GM12872 (cell line): Measurements from ENCODE around the gene MICOS13.
A peak's percentile ranks its signal among the peaks of the same experiment; 100 is the strongest.

Source experiments
- TF ChIP-seq, protein P1 (sequence below): IDR thresholded peaks from 3 replicates; pipeline ENCODE4 v1.5.1; 2011; ENCODE audit warnings: low read depth, mild to moderate bottlenecking, low read length, moderate library complexity; ENCODE audit not compliant: insufficient read depth

MICOS13 gene

GRCh38 chr19:5691822-5692722 is 11.8 kb upstream of the MICOS13 start:
- TF ChIP-seq, protein P1, sequence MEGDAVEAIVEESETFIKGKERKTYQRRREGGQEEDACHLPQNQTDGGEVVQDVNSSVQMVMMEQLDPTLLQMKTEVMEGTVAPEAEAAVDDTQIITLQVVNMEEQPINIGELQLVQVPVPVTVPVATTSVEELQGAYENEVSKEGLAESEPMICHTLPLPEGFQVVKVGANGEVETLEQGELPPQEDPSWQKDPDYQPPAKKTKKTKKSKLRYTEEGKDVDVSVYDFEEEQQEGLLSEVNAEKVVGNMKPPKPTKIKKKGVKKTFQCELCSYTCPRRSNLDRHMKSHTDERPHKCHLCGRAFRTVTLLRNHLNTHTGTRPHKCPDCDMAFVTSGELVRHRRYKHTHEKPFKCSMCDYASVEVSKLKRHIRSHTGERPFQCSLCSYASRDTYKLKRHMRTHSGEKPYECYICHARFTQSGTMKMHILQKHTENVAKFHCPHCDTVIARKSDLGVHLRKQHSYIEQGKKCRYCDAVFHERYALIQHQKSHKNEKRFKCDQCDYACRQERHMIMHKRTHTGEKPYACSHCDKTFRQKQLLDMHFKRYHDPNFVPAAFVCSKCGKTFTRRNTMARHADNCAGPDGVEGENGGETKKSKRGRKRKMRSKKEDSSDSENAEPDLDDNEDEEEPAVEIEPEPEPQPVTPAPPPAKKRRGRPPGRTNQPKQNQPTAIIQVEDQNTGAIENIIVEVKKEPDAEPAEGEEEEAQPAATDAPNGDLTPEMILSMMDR, result no peak

GRCh38 chr19:5690955-5691821 is 10.9 kb upstream of the MICOS13 start:
- TF ChIP-seq, protein P1, result no peak

DNA sequence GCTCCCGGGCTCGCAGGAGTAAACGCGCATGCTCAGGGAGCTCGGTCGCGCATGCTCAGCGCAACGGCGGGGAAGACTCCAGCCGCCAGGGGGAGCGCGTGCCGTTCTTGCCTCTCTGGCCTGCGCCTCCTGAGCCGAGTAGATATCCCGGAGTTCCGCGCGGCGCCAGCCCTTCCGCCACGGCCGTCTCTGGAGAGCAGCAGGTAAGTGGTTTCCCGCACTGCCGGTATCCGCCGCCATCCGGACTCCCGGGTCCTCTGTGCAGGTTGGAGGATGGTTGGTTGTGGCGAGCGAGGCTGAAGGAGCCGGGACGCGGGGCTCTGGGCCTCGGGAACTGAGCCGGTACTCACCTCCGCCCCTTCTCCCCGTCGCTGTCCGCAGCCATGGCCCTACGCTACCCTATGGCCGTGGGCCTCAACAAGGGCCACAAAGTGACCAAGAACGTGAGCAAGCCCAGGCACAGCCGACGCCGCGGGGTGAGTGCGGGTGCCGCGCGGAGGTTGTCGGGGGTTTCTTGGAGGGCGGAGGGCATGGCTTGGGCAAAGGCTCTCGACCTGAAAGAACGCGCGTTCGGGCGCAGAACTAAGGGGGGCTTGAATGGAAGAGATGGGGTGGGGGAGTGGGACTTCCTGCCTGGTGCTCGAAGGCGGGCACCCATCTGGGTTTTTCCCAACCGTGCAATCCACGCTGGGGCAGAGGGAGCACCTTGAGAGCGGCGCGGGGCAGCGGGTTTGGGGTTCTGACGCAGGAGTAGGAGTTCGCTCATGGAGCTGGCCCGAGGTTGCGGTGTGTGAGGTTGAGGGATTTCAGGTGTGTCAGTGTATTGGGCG is 10.0 kb upstream of the MICOS13 start, which contains the start of gene RPL36:
Gene RPL36 (plus strand): TSS at position 171 of the 830 bp plus-strand sequence. CDS start 213 bp downstream, at position 384.
- TF ChIP-seq, protein P1, result peak; percentile 99

DNA sequence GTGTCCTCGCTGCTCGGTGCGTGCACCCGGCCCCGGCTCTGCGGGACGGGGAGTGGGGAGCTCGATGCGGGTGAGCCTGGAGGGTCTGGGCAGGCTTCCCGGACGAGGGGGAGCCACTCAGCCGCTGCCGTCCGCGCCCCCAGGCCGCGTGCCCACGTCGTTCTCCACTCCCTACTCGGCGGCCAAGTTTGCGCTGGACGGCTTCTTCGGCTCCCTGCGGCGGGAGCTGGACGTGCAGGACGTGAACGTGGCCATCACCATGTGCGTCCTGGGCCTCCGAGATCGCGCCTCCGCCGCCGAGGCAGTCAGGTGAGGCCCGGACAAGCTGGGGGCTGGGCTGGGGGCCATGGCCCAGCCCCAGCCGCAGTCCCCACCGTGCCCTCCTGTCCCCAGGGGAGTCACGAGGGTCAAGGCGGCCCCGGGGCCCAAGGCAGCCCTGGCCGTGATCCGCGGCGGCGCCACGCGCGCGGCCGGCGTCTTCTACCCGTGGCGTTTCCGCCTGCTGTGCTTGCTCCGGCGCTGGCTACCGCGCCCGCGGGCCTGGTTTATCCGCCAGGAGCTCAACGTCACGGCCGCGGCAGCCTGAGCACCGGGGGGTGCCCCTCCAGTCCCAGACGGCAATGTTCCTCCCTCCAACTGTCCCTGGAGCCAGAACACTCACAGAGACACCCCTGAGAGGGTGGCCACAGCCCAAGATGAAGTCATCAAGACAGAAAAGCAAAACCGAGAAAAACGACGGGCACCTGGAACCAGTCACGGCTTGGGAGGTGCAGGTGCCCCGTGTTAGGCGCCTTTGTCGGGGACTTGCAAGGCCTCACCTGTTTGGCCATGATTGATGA is 7.3 kb upstream of the MICOS13 start:
- TF ChIP-seq, protein P1, result no peak

DNA sequence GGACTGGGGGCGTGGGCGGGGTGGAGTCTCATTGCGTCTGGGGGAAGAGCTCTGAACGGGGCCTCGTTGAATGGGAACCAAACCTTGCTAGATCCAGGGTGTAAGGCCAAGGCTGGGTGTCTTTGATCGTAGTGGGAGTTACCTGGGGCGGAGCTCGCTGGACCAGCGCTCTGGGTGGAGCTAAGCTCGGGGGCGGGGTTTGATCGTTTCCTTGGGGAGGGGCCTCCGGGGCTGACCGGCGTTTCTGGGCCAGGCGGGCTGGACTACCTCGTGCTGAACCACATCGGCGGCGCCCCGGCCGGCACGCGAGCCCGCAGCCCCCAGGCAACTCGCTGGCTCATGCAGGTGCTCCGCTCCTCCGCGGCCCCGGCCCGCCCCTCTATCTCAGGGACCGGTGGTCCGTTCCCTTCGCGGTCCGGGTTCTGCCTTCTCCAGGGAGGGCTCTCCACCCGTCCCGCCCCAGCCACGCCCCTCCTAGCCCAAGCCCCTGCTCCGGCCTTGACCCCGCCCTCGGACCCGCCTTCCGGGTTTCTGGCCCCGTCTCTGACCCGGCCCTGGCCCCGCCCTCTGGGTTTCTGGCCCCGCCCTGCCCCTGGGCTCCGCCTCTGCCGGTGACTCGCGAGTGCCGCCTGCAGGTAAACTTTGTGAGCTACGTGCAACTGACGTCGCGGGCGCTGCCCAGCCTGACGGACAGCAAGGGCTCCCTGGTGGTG is 6.5 kb upstream of the MICOS13 start:
- TF ChIP-seq, protein P1, result peak; percentile 86

- TF ChIP-seq, protein P1, result no peak
These were observed 6.0 kb upstream of the MICOS13 start for GRCh38 chr19:5686326-5686646.
